Measurements from ENCODE around the gene AP4E1.
"Not testable (repeated sequence)": the region's sequence is repeated elsewhere in the genome, so short reads cannot be mapped to it uniquely, and the experiment has no call there.

AP4E1 gene

DNA sequence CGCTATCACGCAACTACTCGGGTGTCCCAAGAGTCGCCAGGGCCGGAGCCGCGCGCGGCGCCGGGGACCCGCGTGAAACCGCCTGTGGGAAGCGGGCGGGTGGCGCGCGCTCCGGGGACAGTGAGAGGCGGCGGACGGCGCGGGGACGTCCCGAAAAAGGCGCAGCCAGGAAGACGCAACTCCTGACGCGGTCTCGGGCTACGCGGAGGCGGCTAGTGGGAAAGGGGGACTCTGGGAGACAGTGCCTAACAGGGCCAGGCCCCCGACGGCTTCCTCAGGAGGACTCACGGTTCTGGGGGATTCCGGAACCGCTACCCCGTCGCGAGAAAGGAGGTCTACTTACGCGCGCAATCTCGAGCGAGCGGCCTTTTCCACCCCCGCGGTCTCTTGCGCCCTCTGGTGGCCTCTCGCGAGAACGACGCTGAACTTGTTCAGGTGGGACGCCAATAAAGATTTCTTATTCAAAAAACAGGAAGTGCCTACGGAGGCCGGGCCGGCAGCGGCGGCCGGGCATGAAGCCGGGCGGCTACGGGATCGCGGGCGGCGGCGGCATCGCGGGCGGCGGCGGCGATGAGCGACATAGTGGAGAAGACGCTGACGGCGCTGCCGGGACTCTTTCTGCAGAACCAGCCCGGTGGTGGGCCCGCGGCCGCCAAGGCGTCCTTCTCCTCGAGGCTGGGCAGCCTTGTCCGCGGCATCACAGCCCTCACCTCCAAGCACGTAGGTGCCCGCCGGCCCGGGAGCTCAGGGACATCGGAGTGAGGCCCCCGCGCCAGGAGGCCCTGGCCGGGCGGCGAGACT lies at the start of gene AP4E1:
TSS of gene AP4E1 (plus strand) at position 475 of the 801 bp plus-strand sequence. CDS start at position 571, 96 bp downstream.
- peak; percentile 75 for DNase-seq

DNA sequence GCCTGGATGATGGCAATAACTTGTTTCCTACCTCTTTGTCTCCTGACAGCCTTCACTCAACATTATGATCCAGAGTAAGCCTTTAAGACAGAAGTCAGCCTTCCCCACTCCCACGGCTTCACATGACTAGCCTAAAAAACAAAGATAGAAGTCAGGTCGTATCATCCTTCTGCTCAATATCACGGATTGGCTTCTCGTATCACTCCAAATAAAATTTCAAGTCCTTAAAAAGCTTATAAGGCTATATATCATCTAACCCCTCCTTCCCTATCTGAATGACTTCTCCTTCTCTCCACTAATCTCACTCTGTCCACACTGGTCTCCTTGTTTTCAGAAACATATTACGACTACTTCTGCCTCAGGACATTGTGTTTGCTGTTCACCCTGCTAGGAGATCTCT lies 47.7 kb upstream of the AP4E1 start:
- DNase-seq, result no peak

DNA sequence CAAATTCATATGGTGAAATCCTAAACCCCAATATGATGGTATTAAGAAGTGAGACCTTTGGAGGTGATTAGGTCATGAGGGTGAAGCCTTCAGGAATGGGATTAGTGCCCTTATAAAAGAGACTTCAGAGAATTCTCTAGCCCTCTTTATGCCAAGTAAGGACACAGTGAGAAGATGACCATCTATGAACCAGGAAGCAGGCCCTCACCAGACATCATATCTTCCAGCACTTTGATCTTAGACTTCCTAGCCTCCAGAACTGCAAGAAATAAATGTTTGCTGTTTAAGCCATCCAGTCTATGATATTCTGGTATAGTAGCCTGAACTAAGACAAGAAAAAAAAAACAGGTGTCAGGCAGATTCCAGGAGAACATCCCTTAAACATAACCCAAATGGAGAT lies 45.9 kb upstream of the AP4E1 start:
- DNase-seq, result no peak

DNA sequence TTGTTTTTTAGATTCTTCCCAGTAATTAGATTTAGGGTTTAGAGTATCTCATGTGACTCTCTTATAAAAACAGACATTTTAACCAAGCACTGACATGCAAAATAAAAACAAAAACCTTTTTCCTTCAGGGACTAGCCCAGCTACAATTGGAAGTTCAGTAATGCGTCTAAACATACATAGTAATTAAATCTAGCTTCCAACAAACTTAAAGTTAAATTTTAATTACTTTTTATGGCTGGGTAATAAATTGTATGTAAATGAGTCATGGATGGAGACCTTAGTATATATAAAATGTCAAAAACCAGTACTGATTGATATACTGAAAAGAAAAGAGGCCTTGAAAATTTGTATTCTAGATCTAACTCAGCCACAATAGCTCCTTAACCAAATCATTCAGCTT lies 43.6 kb upstream of the AP4E1 start:
- no peak for DNase-seq

DNA sequence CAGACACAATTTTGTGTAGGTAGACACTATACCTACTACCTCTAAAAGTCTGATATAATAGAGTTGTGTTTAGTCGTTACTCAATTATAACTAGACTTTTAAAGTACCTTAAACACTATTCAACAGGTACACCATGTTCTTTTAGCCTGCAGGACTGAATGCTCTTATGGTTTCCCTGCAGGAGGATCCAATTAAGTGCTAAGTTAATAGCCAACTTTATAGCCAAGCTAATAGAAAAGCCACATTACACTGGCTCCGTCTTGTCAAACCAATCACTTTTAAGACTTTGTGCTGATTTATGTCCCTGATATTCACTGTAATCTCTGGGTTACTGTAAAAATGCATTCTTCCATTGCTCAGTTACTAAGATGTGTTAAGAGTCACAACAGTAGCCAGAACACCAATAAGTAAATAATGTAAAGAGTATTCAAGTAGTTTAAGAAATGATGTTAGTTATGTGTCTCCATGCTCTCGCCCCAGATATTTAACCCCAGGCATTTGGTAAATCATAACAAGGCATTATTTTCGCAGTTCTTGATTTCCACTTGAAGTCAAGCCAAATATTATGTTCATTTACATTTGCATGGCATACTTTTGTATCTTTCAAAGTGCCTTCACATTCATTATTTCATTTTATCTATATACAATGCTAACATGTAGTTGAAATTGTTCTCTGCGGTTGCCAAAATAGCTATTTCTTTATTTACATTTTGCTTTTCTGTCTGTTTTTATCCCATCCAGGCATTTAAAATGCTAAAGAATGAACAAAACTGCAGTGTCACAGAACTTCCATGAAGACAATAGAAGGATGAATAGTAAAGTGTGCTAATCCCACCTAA lies 42.7 kb upstream of the AP4E1 start:
- DNase-seq, result no peak

DNA sequence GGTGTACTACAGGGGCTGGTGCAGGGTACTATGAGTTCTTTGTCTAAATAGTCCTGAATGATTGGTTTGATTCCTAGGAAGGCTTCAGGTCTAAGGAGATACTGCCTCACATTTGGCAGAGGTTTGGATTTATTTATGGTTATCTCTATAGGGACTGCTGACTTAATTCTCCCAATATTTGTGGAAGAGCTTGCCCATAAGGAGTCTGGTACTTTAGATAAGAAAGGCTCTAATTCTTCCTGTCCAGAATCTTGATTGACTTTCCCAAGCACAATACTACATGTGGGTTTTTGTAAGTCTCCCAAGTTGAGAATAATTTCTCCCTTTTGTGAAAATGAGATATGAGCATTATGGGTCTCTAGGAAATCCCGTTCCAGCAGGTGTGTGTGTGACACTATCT lies 36.7 kb upstream of the AP4E1 start:
- no peak for DNase-seq

DNA sequence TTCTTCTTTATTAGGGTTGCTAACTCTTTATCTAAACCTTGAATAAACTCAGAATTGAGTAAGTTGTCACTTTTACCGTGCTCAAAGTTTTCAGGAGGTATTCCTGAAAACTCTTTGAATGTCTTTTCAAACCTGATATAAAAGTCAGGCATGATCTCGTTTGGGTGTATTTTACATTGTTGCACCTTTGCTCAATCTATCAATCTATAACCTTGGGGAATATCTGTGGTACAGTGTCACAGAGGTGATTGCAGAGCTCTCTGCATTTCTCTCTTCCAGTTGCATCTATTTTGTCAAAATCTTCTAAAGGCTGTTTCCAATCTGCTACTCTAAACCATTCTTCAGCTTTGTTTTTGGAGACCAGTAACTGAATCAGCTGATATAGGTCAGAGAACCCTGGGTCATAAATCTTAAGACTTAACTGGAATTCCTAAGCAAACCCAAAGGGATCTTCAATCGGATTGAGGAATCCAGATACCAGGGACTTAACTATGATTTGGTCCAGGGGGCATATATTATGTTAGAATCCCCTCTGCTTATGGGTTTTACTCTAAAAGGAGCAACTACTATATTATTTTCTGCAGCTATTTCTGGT lies 35.6 kb upstream of the AP4E1 start:
- no peak for DNase-seq

DNA sequence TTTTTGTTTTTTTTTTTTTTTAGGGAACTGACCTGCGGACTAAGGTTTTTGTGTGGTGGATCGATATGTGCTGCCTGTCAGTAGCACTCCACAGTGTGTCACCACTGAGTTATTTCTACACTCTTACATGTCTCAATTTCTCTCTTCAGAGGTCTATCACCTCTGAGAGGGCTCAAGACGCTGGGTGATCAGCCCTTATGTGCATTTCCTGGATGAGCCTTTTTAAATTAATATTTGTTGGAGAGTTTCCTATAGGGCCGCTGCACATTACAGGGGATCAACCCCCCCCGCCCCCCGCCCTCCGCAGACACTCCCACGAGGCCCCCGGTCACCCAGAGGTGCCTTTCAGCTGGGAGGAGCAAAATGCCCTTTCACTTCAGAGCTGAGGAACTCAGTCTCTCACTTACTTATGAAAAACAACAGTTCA lies 34.5 kb upstream of the AP4E1 start:
- DNase-seq, result no peak

DNA sequence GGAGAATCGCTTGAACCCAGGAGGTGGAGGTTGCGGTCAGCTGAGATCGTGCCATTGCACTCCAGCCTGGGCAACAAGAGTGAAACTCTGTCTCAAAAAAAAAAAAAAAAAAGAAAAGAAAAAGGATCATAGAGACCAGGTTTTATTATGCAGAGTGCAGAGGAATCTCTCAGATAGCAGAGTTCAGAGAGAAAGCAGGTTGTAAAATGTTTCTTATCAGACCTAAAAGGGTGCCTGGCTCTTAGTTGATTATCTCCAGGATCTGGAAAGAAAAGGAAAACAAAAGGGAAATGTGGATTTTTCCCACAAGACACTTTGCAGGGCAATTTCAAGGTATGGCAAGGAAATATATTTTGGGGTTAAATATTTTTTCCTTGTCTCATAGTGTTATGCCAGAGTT lies 33.2 kb upstream of the AP4E1 start:
- not testable (repeated sequence) for DNase-seq

DNA sequence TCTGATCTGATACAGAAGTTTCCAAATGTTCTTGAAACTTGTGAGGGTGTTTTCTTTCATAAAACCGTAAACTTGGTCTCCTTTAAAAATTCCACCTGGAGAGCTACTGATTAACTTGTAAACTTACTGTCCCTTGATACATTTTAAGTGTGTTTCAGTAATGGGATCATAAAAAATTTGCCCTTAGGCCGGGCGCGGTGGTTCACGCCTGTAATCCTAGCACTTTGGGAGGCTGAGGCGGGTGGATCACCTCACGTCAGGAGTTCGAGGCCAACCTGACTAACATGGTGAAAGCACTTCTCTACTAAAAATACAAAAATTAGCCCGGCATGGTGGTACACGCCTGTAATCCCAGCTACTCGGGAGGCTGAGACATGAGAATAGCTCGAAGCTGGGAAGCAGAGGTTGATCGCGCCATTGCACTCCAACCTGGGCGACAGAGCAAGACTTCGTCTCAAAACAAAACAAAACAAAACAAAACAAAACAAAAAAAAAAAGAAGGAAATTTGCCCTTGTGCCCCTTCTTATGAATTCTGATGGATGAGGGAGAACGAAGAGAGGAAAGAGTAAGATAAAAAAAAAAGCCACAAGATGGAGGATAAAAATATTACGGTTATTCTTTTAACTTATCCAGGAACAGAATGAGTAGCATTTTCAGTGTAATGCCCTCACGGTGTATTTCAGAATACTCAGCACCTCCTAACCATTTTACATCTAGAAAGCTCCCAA lies 32.1 kb upstream of the AP4E1 start:
- no peak for DNase-seq

DNA sequence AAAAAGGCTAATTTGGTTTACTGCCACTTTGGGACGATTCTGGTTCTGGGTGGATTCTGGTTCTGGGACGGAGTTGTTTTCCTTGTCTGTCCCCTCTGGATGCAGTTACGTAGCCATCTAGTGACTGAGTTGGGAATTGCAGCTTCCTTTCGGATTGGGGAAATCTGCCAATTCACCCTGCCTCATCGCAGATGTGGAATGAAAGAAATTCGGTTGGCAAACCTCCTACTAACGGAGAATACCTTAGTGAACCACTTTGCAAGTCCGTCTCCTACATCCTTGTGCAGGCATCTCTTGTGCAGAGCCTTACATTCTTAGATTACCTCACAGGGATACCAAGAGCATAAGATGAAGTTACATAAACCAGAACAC lies 31.5 kb upstream of the AP4E1 start:
- DNase-seq, result peak; percentile 50

DNA sequence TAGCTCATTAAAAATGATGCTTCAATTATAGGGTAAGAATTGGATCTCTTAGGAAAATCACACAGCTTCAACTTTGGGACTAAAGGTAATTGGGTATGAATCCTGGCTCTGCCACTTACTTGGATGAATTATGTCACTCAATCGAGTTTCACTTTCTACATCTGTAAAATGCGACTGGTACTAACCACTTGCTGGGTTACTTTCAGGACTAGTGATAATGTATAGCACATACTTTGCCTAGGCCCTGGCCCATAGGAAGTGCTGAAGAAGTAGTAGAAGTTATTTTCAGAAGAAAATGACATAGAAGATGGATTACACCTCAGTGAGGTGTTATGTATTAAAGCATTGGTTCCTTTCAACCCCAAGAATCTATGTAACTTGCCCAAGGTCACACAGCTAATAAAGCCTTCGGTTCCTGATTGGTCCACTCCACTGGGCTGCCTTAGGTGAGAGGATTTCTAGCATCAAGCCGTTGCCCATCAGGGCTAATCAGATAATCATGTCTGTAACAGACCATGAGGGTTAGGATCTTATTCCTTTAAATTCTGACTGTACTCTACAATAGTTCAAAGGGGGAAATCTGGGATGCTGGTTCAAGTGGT lies 29.4 kb upstream of the AP4E1 start:
- no peak for DNase-seq

DNA sequence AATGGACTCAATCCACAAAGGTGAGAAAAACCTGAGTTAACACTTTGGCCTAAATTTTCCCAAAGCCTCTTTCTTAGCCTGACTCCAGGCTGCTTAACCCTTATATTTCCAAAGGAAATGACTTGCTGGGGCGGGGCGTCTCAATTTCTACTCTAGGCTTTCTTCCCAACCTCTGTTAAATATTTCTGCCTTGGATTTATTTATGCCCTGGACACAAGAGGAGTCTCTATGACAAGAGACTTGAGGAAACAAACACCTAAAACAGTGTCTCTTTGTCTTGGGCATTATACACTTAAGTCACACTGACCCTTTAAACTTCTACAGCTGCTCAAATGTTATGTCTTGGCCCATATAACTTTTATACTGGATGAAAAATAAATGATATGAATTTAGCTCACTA lies 28.3 kb upstream of the AP4E1 start:
- DNase-seq, result no peak

DNA sequence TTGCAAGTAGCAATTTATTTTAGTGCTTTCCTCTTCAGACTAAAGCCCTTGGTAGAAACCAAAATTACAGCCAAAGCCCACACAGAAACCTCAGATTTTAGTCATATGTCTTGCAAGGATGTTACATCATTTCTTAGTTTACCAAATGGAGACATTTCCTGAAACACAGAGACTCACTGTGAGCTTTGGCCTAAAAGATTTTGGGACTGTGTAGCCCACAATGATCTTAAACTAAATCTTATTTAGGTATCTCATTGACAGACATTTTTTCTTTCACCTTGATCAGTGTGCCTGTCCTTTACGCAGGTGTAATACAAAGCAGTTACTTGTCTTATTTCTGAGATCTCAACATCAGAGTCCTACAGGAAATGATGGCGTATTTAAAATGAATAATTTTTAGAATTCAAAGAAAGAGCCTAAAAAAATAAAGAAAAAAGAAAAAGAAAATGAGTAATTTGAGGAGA lies 27.8 kb upstream of the AP4E1 start:
- DNase-seq, result no peak

DNA sequence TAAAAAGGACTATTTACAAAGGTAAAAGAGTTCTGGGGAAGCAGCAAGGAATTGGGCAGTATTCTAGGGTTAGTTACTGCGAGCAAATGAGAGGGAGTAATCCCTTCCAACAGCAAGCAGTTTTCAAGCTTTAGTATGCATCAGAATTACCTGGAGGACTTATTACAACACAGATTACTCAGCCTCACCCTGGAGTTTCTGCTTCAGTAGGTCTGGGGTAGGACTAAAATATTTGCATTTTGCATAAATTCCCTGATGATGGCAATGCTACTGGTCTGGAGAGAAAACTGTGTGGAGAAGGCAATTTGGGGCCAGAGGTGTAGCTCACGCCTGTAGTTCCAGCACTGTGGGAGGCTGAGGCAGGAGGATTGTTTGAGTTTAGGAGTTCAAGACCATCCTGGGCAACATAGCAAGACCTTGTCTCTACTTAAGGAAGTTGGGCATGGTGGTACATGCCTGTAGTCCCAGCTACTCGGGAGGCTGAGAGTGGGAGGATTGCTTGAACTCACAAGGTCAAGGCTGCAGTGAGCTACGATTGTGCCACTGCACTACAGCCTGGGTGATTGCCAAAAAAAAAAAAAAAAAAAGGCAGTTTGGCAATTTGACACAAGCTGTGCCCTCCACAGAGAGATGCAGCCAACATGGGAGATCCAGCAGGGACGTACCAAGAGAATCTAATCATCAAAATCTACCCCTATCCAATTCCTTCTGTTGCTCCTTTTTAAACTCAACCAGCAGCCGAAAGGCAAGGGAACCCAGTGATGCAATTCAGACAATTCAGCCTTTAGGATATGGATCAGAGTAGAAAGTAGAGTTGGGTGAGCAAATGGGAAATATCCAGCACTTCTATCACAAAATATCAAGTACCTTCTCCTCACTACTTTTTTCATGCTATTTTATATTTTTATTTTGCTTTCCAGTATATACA lies 27.1 kb upstream of the AP4E1 start:
- DNase-seq, result peak; percentile 14

DNA sequence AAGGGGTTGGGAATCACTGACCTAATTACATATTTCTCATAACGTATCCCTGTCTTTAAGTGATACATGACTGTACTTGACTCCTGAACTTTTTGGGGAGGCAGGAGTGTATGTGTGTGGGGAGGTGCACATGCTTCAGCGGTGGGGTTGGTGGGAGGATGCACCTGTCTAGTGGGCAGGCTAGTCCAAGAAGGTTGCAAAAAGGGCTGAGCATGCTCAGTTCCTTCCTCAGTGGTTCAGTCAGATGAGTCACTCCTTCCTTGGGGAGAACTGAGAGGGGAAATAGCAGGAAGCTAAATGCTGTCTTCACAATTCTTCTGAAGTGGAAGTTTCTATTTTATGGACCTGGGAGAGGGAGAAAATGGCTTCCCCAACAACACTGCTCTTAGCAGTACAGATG lies 24.6 kb upstream of the AP4E1 start:
- DNase-seq, result no peak

DNA sequence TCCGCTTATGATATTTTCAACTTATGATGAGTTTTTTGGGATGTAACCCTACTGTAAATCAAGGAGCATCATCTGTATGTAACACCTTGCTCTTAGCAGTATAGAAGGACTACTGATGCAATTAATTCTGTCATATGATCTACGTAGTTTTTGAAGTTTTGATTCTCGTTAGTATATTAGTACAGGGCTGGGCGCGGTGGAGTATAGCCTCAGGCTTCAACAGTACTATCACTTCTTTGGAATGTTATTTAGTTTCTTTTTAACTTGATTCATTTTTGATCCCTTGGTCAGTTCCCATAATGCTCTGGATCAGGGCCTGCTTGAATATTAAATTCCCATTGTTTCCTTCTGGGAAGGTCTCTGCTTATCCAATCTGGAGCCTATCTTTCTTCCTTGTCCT lies 23.9 kb upstream of the AP4E1 start:
- DNase-seq, result no peak

DNA sequence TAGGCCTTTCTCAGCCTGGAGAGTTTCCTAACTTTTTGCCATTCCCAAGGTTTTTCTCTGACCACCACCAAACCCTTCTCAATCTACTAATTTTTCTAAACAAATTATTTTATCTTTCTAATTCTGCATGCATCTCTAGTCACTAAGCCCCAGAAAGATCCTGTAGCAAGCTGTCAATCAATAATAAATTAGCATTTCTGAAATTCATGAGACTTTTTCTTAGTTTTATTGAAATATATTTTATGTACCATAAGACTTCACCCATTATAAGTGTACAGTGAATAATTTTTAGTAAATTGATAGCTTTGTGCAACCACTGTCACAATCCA lies 22.4 kb upstream of the AP4E1 start:
- DNase-seq, result no peak

DNA sequence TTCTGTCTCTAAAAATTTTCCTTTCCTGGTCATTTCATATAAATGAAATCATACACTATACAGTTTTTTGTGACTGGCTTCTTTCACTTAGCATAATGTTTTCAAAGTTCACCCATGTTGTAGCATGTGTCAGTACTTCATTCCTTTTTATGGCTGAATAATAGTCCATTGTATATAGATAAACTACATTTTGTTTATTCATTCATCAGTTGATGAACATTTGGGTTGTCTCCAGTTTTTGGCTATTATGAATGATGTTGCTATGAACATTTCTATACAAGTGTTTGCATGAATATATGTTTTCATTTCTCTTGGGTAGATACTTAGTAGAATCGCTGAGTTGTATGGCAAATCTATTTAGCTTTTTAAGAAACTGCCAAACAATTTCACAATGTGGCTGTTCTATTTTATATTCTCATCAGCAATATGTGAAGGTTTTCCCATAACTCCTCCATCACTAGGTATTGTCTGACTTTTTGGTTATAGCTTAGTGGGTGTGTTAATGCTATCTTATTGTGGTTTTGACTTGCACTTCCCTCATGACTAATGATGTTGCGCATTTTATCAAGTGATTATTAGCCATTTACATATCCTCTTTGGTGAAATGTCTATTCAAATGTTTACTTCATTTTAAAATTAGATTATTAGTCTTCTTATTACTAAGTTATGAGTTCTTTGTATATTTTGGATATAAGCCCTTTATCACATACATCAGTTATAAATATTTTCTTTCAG lies 21.7 kb upstream of the AP4E1 start:
- DNase-seq, result no peak

DNA sequence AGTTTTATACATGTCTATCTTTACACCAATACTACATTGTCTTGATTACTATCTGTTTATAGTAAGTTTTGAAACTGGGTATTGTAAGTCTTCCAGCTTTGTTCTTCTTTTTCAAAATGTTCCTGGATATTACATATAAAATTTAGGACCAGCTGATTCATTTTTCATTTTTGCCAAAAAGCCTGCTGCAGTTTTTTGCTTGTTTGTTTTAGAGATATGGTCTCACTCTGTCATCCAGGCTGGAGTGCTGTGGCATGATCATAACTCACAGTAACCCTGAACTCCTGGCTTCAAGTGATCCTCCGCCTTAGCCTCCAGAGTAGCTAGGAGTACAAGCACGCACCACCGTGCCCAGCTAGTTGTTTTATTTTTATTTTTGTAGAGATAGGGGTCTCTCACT lies 20.4 kb upstream of the AP4E1 start:
- DNase-seq, result no peak

DNA sequence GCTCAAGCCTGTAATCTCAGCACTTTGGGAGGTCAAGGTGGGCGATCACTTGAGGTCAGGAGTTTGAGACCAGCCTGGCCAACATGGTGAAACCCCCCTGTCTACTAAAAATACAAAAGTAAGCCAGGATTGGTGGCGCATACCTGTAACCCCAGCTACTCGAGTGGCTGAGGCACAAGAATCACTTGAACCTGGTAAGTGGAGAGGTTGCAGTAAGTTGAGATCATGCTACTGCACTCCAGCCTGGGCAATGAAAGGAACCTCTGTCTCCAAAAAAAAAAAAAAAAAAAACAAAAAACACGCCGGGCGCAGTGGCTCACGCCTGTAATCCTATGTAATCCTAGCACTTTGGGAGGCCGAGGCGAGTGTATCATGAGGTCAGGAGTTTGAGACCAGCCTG lies 18.9 kb upstream of the AP4E1 start:
- no peak for DNase-seq
